Activated CD4-positive, alpha-beta T cell treated with anti-CD3 and anti-CD28 coated beads, Interleukin-2, amount 50 U/mL, for 24 hours (primary cell): ENCODE results near the gene SRRM4.
"Not testable (repeated sequence)": the region's sequence is repeated elsewhere in the genome, so short reads cannot be mapped to it uniquely, and the experiment has no call there.

Source experiments
- DNase-seq, 2 donors: peaks; one replicate each; pipeline ENCODE4 v3.0.0-alpha.2; 2020; ENCODE audit warnings: low read depth in 1 of 2, low spot score in 1 of 2

The SRRM4 gene

DNA sequence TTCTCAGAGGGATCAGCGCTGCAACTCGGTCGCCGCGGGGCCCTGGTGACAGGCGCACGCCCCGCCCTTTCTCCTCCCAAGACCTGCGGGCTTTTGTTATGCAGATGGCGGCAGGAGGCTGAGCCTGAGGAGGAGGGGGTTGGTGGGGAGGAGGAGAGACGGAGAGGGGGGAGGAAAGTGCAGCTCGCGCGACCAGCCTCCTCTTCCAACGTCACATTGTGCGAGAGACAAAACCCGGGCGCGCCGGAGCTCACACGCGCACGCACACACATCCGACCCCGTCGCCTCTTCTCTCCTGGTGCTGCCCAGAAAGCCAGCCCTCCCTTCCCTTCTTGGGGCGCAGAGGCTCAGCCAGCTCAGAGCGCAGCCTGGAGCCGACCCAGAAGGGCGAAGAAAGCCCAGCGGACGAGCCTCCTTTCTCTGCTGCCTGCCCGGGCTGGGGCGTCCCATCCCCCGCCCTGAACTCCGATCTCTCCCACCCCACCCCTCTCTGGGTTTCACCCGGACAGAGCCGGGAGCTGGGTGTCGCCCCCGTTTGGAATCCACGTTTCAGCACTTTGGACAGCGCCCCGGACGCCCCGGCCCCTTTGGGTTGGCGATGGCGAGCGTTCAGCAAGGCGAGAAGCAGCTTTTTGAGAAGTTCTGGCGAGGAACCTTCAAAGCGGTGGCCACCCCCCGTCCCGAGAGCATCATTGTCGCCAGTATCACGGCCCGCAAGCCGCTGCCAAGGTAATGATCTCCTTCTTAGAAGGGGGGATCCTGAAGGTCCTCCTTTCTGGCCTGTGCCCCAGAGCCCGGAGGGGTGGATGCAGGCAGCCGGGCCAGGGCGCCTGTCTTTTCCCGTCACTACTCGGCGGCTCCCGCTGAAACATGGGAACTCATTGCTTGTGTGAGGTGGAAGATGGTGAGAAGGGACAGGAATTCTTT is at the start of gene SRRM4:
Gene SRRM4, plus strand, starts transcription at position 257 of the 927 bp plus-strand sequence. Its CDS starts 342 bp downstream, at position 599.
- no peak for DNase-seq

GRCh38 chr12:118946256-118946655 is 35.1 kb upstream of the SRRM4 start:
- DNase-seq: no peak

DNA sequence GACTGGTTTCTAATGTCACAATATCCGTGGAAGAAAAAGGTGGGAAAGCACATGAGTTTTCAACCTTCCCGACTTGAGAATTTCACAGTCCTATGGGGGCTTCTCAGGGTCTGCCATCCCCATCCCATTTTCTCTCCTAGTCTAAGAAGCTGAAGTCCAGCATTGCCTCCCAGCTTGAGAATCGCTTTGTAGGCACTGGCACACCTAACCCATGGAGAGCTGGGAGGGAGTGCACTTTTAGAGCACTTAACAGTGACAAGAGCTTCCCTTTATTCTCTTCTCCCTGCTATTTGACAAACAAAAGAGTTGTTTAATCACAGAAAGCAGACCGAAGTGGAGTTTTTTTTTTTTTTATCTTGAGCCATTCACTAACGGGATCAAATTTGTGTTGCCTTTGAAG is 22.8 kb upstream of the SRRM4 start:
- no peak for DNase-seq

DNA sequence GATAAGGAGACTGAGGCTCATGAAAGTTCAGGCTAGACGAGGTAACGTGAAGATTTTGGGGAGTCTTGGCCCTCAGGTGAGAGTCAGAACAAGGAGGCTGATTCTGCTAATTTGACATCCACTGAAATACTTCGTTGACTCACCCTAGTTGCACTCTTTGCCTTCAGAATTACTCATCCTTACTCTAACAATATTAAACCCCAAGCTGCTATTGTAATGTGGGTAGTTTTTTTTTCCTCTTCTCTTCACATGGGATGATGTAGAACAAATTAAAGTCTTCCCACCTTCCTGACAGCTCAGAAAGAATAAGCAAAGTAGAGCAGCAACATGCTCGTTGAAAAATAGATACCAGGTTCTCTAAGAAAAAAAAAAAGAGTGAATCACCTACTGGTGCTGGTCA is 22.0 kb upstream of the SRRM4 start:
- no peak for DNase-seq

DNA sequence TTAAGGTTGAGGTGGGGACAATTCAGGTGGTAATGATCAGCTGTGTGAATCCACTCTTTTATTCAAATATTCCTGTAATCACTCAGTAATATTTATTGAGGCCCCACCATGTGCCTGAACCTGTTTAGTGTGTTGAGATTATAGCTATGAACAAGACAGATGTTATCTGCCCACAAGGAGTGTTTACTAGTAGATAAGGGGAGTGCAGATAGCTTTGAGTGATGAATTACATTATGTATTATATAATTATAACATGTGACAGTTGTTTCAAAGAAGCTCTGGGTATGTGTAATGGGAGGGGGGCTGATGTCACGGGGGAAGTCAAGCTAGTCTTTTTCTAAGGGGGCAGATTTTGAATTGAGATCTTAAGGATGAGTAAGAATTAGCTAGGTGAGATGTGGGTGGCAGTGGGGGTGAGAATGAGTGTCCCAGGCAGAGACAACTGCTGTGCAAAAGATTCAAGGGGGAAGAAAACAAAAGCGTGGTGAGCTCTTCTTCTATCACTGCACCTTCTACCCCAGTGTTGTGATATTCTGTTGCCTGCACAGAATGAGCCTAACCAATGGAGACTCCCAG is 21.3 kb upstream of the SRRM4 start:
- no peak for DNase-seq

DNA sequence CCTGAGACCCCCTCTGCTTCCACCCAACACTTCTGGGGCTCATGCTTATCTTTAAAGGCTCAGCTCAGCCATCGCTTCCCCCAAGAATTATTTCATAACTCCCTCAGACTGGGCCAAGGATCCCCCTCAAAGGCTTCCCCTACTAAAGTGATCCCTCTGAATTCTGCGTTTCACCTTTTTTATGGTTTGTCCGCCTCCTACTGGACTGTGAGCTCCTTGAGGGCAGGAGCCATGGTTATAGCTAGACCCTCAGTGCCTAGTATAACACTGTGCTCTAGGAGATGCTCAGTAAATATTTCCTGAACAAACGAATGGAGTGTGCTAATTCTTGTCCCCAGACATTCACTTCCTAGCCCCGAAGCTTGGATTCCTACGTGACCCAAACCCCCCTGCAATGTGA is 20.5 kb upstream of the SRRM4 start:
- no peak for DNase-seq

DNA sequence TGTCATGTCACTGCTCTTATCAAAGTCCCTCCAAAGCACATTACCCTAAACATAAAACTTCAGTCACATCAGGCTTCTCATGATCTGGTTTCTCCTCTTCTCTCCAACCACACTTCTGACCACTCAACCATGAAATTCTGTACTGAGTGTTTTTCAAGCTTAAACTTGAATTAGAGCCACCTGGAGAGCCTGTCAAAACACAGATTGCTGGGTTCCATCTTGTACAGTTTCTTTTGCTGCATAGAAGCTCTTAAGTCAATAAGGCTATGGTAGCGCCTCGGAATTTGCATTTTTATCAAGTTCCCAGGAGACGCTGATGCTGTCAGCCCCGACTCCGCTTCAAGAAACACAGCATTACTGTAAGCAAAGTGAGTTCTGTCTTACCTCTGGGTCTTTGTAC is 16.4 kb upstream of the SRRM4 start:
- DNase-seq: no peak

GRCh38 chr12:118970856-118971255 is 10.5 kb upstream of the SRRM4 start:
- DNase-seq: no peak

GRCh38 chr12:118972982-118973381 is 8.4 kb upstream of the SRRM4 start:
- DNase-seq: no peak

GRCh38 chr12:118979763-118980406 is 1.5 kb upstream of the SRRM4 start:
- DNase-seq: no peak

DNA sequence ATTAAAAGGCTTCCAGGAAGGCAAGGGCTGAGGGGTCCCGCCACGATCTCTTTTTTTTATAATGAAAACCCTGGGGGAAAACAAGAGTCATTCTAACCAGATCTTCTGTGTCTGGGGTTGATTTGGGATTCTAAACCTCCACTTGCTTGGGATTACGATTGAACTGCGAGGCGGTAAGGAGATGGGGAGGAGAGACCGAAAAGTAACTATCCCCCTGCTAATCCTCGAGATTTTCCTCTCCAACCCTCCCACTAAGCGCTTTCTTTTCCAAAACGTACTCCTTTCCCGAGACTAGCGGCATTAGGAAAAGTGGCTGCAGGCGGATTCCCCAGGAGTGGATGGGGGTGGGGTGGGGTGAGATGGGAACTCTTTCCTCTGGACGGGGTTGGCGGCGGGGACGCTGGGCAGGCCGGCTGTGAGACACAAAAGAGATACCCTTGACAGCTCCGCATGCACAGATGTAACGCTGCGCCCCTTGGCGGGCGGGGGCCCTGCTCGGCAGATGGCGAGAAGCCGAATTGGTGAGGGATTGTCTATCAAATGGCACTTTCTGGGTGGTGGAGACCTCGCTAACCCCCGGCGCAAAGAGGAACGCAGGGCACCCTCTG is 830 bp upstream of the SRRM4 start:
- no peak for DNase-seq

- no peak for DNase-seq
Measured at GRCh38 chr12:118982302-118982701, 961 bp downstream of the SRRM4 start.

DNA sequence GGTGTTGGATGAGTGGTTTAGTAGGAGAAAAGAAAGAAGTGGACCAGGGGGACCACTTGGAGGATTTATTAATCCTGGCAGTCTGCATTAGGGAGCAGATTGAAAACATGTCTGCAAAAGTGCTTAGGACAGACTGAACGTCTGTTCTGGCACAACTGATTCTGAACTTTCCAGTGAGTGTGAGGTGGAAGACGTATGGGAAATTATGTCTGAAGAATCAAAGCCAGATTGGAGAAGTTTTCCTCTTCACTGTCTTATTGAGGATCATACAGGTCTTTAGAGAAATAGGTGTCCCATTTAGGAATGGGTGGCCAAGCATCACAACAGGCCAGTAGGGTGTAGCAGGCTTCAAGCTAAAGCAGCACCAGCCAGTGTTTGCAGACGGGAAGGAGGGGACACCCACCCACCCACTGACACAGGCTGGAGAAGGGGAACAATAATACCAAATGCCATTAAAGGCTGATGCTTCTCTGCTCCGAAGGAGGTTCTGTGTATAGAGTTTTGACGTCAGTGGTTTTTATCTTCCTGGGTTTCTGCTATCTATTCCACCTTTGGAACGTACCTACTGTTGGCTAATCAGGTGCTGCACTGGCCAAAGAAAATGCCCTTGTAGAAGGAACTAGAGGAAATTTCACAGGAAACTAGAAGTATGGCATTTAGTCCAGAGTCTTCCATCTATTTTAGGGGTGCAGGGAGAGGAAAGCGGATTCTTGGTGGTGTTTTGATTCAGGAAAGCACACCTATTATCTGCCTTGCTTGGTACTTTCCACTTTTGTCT is 1.8 kb downstream of the SRRM4 start:
- no peak for DNase-seq

DNA sequence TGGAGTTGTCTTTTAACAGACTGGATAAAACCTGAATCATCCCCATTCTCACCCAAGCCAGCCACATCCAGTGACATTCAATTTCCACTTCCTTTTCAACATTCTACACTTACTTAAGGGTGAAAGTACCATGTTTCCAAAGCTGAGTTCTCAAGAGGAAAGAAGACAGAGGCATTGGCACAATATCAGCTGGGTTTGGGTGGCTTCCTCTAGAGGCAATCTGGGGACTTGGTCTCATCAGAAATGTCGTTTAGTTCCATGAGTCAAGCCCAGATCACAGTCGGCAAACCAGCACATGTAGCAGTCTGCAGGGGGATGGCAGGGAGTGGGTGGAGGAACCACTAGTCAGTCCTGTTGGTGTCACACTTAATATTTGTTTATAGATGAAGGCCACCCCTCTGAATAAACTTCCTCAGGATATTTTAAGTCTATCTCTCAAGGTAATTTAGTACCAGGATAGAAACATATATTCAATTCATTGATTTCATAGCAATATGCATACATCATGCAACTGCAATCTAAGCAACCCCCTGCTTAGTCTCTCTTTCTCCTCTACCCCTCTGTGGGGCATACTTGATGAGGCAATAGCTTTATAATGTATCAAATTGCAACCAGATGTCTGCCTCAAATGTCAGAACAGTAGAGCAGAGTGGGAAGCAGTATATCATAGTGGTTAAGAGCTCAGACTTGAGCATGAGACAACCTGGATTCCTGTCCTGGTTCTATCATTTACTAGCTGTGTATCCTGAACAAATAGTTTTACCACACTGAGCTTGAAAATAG is 3.0 kb downstream of the SRRM4 start:
- DNase-seq: no peak

GRCh38 chr12:118986050-118986449 is 4.7 kb downstream of the SRRM4 start:
- no peak for DNase-seq

GRCh38 chr12:118999107-118999506 is 17.8 kb downstream of the SRRM4 start:
- no peak for DNase-seq

- no peak for DNase-seq
Measured at GRCh38 chr12:119005085-119005484, 23.7 kb downstream of the SRRM4 start.

GRCh38 chr12:119005913-119006312 is 24.6 kb downstream of the SRRM4 start:
- no peak for DNase-seq

- no peak for DNase-seq
Measured at GRCh38 chr12:119006746-119007145, 25.4 kb downstream of the SRRM4 start.

DNA sequence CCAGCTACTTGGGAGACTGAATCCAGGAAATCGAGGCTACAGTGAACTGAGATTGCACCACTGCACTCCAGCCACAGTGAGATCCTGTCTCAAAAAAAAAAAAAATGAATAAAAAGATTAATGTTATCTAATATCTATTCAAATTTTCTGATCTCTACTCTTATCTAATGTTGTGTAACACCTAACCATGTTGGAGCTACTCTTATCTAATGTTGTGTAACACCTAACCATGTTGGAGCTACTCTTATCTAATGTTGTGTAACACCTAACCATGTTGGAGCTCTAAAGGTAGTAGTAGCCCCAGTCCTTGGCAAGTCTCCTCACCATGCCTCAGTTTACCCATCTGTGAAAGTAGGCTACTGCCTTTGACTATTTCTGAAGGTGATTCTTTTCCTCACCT is 26.9 kb downstream of the SRRM4 start:
- not testable (repeated sequence) for DNase-seq
